ENCODE data around the gene ANXA4. TPM values are rescaled to one million over a fixed set of nuclear protein-coding genes. Genes with fewer than 3 reads are reported as not detected.

Gene ANXA4
- total RNA-seq, 1 experiment from 2014 or later, result 82.9 TPM

GRCh38 chr2:69785358-69785757 lies 43.4 kb downstream of the ANXA4 start:
- intact Hi-C loops (cut with micrococcal nuclease; ENCODE audit: unreplicated experiment), result no loop called here
- Histone ChIP-seq H3K4me3 (no peak overlapping the region), H3K79me2 (ENCODE audit: low read depth) (no peaks in the 10 kb centered on the region), H2AFZ (no peak overlapping the region), H3K36me3 (ENCODE audit: low read depth) (no peaks in the 10 kb centered on the region; the same call in 1 of the 2 replicates), H3K4me2 (no peak overlapping the region), H3K9me2 (ENCODE audit: insufficient read depth) (no peaks in the 10 kb centered on the region), H3K27me3 (ENCODE audit: insufficient read depth, low read depth) (no peaks in the 10 kb centered on the region), H3K9me3 (ENCODE audit: insufficient read depth, low read depth) (no peaks in the 10 kb centered on the region), H3F3A (ENCODE audit: insufficient read depth, low read depth) (peaks cover 30% of the 10 kb centered on the region), H4K20me1 (ENCODE audit: insufficient read depth) (no peaks in the 10 kb centered on the region), H3K27ac (no peak overlapping the region), H3K4me1 (replicated peaks; ENCODE audit: insufficient read depth) (peaks cover 26% of the 10 kb centered on the region)
- ChIA-PET POLR2A (ENCODE audit: unreplicated experiment) (no interaction called here), CTCF (no interaction called here)
- no TSS peak for BruUV-seq (replicated peaks)
- TF ChIP-seq EZH2 (IDR thresholded peaks at IDR 0.05; ENCODE audit: low read depth) (no peak), CTCF (conservative IDR thresholded peaks at IDR 0.05) (no peak)
- no peak for DNase-seq

GRCh38 chr2:69786052-69786560 lies 44.2 kb downstream of the ANXA4 start:
- DNase-seq, result no peak
- ChIA-PET POLR2A (ENCODE audit: unreplicated experiment) (no interaction called here), CTCF (no interaction called here)
- Histone ChIP-seq H3K4me2 (no peak overlapping the region), H3F3A (ENCODE audit: insufficient read depth, low read depth) (peaks cover 29% of the 10 kb centered on the region), H3K9me3 (ENCODE audit: insufficient read depth, low read depth) (no peaks in the 10 kb centered on the region), H3K4me1 (replicated peaks; ENCODE audit: insufficient read depth) (peaks cover 19% of the 10 kb centered on the region), H3K27me3 (ENCODE audit: insufficient read depth, low read depth) (no peaks in the 10 kb centered on the region), H3K36me3 (ENCODE audit: low read depth) (no peaks in the 10 kb centered on the region; the same call in 1 of the 2 replicates), H4K20me1 (ENCODE audit: insufficient read depth) (no peaks in the 10 kb centered on the region), H3K4me3 (no peak overlapping the region), H3K27ac (no peak overlapping the region), H2AFZ (no peak overlapping the region), H3K79me2 (ENCODE audit: low read depth) (no peaks in the 10 kb centered on the region), H3K9me2 (ENCODE audit: insufficient read depth) (no peaks in the 10 kb centered on the region)
- no TSS peak for BruUV-seq (replicated peaks)
- TF ChIP-seq CTCF (conservative IDR thresholded peaks at IDR 0.05) (no peak), EZH2 (IDR thresholded peaks at IDR 0.05; ENCODE audit: low read depth) (no peak)
- intact Hi-C loops (cut with micrococcal nuclease; ENCODE audit: unreplicated experiment), result no loop called here

DNA sequence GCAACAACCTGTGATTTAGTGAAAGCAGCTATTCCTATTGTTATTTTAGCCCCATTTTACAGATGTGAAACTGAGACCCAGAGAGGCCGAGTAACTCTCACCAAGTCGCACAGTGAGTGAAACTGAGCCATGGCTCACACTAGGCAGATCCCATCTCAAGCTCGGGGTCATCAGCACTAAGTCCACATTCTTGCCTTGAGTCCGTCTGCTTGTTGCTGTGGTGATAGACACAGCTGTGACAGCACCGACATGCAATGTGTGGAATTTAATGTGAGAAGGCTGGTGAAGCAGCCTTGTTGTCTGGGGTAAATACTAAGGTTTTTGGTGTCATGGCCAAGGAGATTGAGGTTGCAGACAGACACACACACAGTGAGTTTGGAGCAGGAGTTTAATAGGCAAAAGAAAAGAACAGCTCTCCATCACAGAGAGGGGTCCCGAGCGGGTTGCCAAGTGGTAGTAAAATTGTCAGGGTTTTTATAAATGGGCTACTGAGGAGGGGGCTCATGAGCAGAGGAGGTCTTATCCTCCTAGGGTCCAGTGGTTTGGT lies 47.3 kb downstream of the ANXA4 start:
- ChIA-PET CTCF (no interaction called here), POLR2A (ENCODE audit: unreplicated experiment) (interaction anchor here (0.6 kb wide), 1 partner anchor 210 kb away, joined by 3 read pairs; no protein-coding TSS in a partner anchor)
- Histone ChIP-seq H3K4me1 (replicated peaks; ENCODE audit: insufficient read depth) (no peaks in the 10 kb centered on the region), H3K27me3 (ENCODE audit: insufficient read depth, low read depth) (no peaks in the 10 kb centered on the region), H3K36me3 (ENCODE audit: low read depth) (no peaks in the 10 kb centered on the region; the same call in 1 of the 2 replicates), H3K79me2 (ENCODE audit: low read depth) (no peaks in the 10 kb centered on the region), H4K20me1 (ENCODE audit: insufficient read depth) (no peaks in the 10 kb centered on the region), H3K27ac (no peak overlapping the region), H3K9me2 (ENCODE audit: insufficient read depth) (no peaks in the 10 kb centered on the region), H3K4me3 (no peak overlapping the region), H2AFZ (no peak overlapping the region), H3F3A (ENCODE audit: insufficient read depth, low read depth) (peaks cover 11% of the 10 kb centered on the region; the same call in 1 of the 2 replicates), H3K9me3 (ENCODE audit: insufficient read depth, low read depth) (no peaks in the 10 kb centered on the region), H3K4me2 (no peak overlapping the region)
- intact Hi-C loops (cut with micrococcal nuclease; ENCODE audit: unreplicated experiment), result no loop called here
- no TSS peak for BruUV-seq (replicated peaks)
- no peak for TF ChIP-seq CTCF (conservative IDR thresholded peaks at IDR 0.05)
- TF ChIP-seq EZH2 (IDR thresholded peaks at IDR 0.05; ENCODE audit: low read depth), result no peak
- no peak for DNase-seq
